SH-SY5Y (cell line): ENCODE measurements around the gene PPP2R3B.

Source experiments
- GATA2 ChIP-seq: IDR thresholded peaks from 2 replicates; pipeline ENCODE4 v1.6.1; 2011; ENCODE audit warnings: mild to moderate bottlenecking, low read depth, low read length
- GATA3 ChIP-seq: IDR thresholded peaks from 2 replicates; pipeline ENCODE4 v1.6.1; 2011; ENCODE audit warnings: low read depth, mild to moderate bottlenecking, low read length, moderate library complexity

DNA sequence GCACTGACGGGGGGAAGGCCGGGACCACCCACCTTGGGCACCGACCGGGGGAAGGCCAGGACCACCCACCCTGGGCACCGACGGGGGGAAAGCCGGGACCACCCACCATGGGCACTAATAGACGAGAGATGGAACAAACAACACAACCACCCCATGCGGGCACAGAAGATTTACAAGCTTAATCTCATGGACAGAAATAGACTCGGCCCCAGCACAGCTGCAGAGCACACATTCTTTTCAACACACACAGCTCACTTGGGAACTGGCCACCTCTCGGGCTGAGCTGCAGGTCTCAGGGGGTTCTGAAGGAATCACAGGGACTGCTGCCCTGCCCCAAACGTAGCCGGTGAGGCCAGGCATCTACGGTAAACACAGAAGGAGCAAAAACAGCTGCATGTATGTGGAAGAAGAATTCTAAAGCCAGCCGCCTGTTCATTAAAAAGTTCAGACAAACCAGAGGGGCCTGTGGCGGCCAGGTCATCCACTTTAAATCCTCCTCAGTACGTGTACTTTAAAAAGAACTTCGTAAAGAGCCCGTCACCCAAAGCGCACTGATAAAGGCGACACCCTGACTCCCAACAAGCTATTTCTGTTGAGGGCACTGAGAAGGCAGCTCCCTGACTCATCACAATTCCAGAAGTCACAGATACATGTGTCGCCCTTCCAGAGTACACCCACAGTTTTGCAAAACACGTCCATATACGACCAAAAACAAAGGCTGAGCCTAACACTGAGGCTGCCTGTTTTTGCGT is 17.7 kb downstream of the PPP2R3B start:
- TF ChIP-seq GATA2 (no peak), GATA3 (no peak)
